H9 (cell line): ENCODE data around the gene FARP2. TPM values are rescaled to one million over a fixed set of nuclear protein-coding genes. Genes with fewer than 3 reads are reported as not detected.

Experiments used
- DNase-seq: peaks from one replicate; pipeline ENCODE4 v3.0.0-alpha.2; 2017
- H2AFZ ChIP-seq: one replicate; pipeline ENCODE4 v1.6.1; 2013; ENCODE audit warnings: mild to moderate bottlenecking, low read length, control low read depth, moderate library complexity
- H2AK5ac ChIP-seq: 2 replicates; pipeline ENCODE4 v1.6.1; 2013; ENCODE audit warnings: low read length, control low read depth, mixed read lengths; ENCODE audit not compliant: insufficient read length
- H2BK120ac ChIP-seq: one replicate; pipeline ENCODE4 v1.6.1; 2013; ENCODE audit warnings: low read depth, mild to moderate bottlenecking, low read length, control low read depth, inconsistent platforms; ENCODE audit not compliant: poor library complexity, severe bottlenecking
- H2BK12ac ChIP-seq: 2 replicates; pipeline ENCODE4 v1.6.1; 2013; ENCODE audit warnings: low read length, control low read depth, mixed read lengths, low read depth; ENCODE audit not compliant: insufficient read length
- H2BK15ac ChIP-seq: 2 replicates; pipeline ENCODE4 v1.6.1; 2013; ENCODE audit warnings: low read depth, low read length, control low read depth
- H2BK20ac ChIP-seq: one replicate; pipeline ENCODE4 v1.6.1; 2013; ENCODE audit warnings: low read depth, mild to moderate bottlenecking, low read length, control low read depth, inconsistent platforms; ENCODE audit not compliant: poor library complexity, severe bottlenecking
- H2BK5ac ChIP-seq: 2 replicates; pipeline ENCODE4 v1.6.1; 2013; ENCODE audit warnings: low read length, control low read depth, mixed read lengths; ENCODE audit not compliant: insufficient read length
- H3K14ac ChIP-seq: 2 replicates; pipeline ENCODE4 v1.6.1; 2013; ENCODE audit warnings: low read length, control low read depth; ENCODE audit not compliant: insufficient read depth
- H3K18ac ChIP-seq: 2 replicates; pipeline ENCODE4 v1.6.1; 2013; ENCODE audit warnings: low read depth, mild to moderate bottlenecking, mixed read lengths, low read length, control low read depth; ENCODE audit not compliant: insufficient read length
- H3K23ac ChIP-seq: 2 replicates; pipeline ENCODE4 v1.6.1; 2013; ENCODE audit warnings: low read length, control low read depth, mixed read lengths, low read depth; ENCODE audit not compliant: insufficient read length
- H3K23me2 ChIP-seq: 2 replicates; pipeline ENCODE4 v1.6.1; 2013; ENCODE audit warnings: low read depth, mild to moderate bottlenecking, mixed read lengths, low read length, control low read depth; ENCODE audit not compliant: insufficient read length, poor library complexity, severe bottlenecking
- H3K27ac ChIP-seq: 2 replicates; pipeline ENCODE4 v1.5.1; 2013; ENCODE audit warnings: low read length, control low read depth, mixed read lengths, low read depth; ENCODE audit not compliant: insufficient read length
- H3K27me3 ChIP-seq: 2 replicates; pipeline ENCODE4 v1.6.1; 2013; ENCODE audit warnings: low read length, control low read depth, inconsistent platforms; ENCODE audit not compliant: insufficient read depth
- H3K4ac ChIP-seq: 2 replicates; pipeline ENCODE4 v1.6.1; 2013; ENCODE audit warnings: low read depth, mild to moderate bottlenecking, control low read depth, inconsistent platforms, low read length, moderate library complexity
- H3K4me1 ChIP-seq: 2 replicates; pipeline ENCODE4 v1.6.1; 2013; ENCODE audit warnings: low read length, control low read depth, inconsistent platforms; ENCODE audit not compliant: insufficient read depth
- H3K4me2 ChIP-seq: 2 replicates; pipeline ENCODE4 v1.6.1; 2013; ENCODE audit warnings: low read length, control low read depth, mixed read lengths; ENCODE audit not compliant: insufficient read length, insufficient read depth
- H3K56ac ChIP-seq: 2 replicates; pipeline ENCODE4 v1.6.1; 2013; ENCODE audit warnings: low read depth, mild to moderate bottlenecking, mixed read lengths, low read length, control low read depth; ENCODE audit not compliant: insufficient read length
- H3K79me1 ChIP-seq: 2 replicates; pipeline ENCODE4 v1.6.1; 2013; ENCODE audit warnings: low read depth, mild to moderate bottlenecking, moderate library complexity, low read length, control low read depth, inconsistent platforms; ENCODE audit not compliant: insufficient read depth, poor library complexity, severe bottlenecking
- H3K79me2 ChIP-seq: 2 replicates; pipeline ENCODE4 v1.6.1; 2013; ENCODE audit warnings: low read length, control low read depth, inconsistent platforms; ENCODE audit not compliant: insufficient read depth
- H3K9ac ChIP-seq: 2 replicates; pipeline ENCODE4 v1.6.1; 2013; ENCODE audit warnings: low read length, control low read depth, mixed read lengths; ENCODE audit not compliant: insufficient read length; ENCODE audit errors: extremely low read depth
- H3K9me3 ChIP-seq: one replicate; pipeline ENCODE4 v1.6.1; 2013; ENCODE audit warnings: low read depth, low read length, inconsistent platforms; ENCODE audit not compliant: control insufficient read depth
- H3T11ph ChIP-seq: one replicate; pipeline ENCODE4 v1.6.1; 2013; ENCODE audit warnings: mild to moderate bottlenecking, low read length, control low read depth, inconsistent platforms
- H4K20me1 ChIP-seq: one replicate; pipeline ENCODE4 v1.6.1; 2013; ENCODE audit not compliant: control insufficient read depth, insufficient read length, insufficient read depth
- H4K5ac ChIP-seq: 2 replicates; pipeline ENCODE4 v1.6.1; 2013; ENCODE audit warnings: low read depth, mild to moderate bottlenecking, mixed read lengths, low read length, control low read depth; ENCODE audit not compliant: insufficient read length
- H4K8ac ChIP-seq: replicated peaks from 2 replicates; pipeline ENCODE4 v1.6.1; 2013; ENCODE audit warnings: low read length, control low read depth, mixed read lengths, low read depth; ENCODE audit not compliant: insufficient read length
- H4K91ac ChIP-seq: 2 replicates; pipeline ENCODE4 v1.6.1; 2013; ENCODE audit warnings: low read depth, mild to moderate bottlenecking, moderate library complexity, mixed read lengths, low read length, control low read depth; ENCODE audit not compliant: insufficient read length
- H3K27ac Mint-ChIP-seq, 3 experiments: 2 replicates in 2 of 3; 3 replicates in 1 of 3; pipeline ENCODE4 v1.8.0; 2020 to 2021; ENCODE audit warnings: mixed read lengths in 3 of 3, mild to moderate bottlenecking in 1 of 3, moderate library complexity in 1 of 3
- H3K27me3 Mint-ChIP-seq: 2 replicates; pipeline ENCODE4 v1.8.0; 2021; ENCODE audit warnings: low read depth, mild to moderate bottlenecking, moderate library complexity, mixed read lengths
- H3K36me3 Mint-ChIP-seq, 3 experiments: 2 replicates in 2 of 3; 3 replicates in 1 of 3; pipeline ENCODE4 v1.8.0; 2020 to 2021; ENCODE audit warnings: low read depth in 3 of 3, mixed read lengths in 3 of 3; ENCODE audit not compliant: insufficient read depth in 1 of 3
- H3K4me1 Mint-ChIP-seq, 2 experiments: 2 replicates each; pipeline ENCODE4 v1.8.0; 2020; ENCODE audit warnings: mixed read lengths in 2 of 2
- H3K4me3 Mint-ChIP-seq, 2 experiments: 2 replicates in 1 of 2; 3 replicates in 1 of 2; pipeline ENCODE4 v1.8.0; 2020 to 2021; ENCODE audit warnings: mild to moderate bottlenecking in 2 of 2, mixed read lengths in 2 of 2, moderate library complexity in 1 of 2
- H3K9me3 Mint-ChIP-seq, 2 experiments: 2 replicates in 1 of 2; 3 replicates in 1 of 2; pipeline ENCODE4 v1.8.0; 2020; ENCODE audit warnings: mild to moderate bottlenecking in 2 of 2, mixed read lengths in 2 of 2, moderate library complexity in 1 of 2
- WGBS: extraction: QIAGEN DNeasy Blood & Tissue Kit; methylation state at CpG from one replicate; pipeline ENCODE4 v1.1.7; 2013; ENCODE audit warnings: missing lambda C conversion rate, low lambda C conversion rate, mixed read lengths; ENCODE audit not compliant: insufficient read length; ENCODE audit errors: extremely low coverage; 5-methylcytosine and 5-hydroxymethylcytosine counted together
- total RNA-seq: library from RNA; stranded (reverse); gene quantifications from 2 replicates; pipeline ENCODE4 v1.2.1, GENCODE V29; 2021
- TF ChIP-seq, protein P1 (sequence below): fragments of 200-600 bp; sonication (generic); conservative IDR thresholded peaks from 3 replicates; pipeline ENCODE4 v1.8.0; 2021; ENCODE audit warnings: antibody characterized with exemption, mild to moderate bottlenecking

The FARP2 gene
- total RNA-seq, 1 experiment from 2014 or later = 33.9 TPM

DNA sequence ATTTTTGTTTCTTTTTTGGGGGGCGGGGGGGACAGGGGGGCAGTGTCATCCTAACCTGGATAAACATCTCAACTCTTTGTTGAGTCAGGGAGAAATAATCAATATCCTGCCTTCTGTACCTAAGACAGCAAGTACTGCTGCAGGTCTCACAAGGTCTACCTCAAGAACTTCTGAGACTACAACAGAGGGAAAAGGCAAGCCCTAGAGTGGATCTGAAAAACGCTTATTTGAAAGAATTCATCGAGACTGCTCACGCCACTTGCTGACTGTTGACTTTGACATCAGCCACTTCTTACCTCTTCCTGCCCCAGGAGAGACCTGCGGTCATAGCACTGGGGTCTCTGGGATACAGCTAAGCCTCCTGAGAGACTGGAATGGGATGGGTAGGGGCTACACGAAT lies 49.0 kb upstream of the FARP2 start:
- H2BK20ac ChIP-seq = no peak overlapping the region
- no peaks in the 10 kb centered on the region for H4K20me1 ChIP-seq
- H3K27ac Mint-ChIP-seq = no peak overlapping the region
- no peaks in the 10 kb centered on the region for H3K9me3 ChIP-seq
- no peak overlapping the region for H3K4ac ChIP-seq
- no peak overlapping the region for H3K9ac ChIP-seq
- H3K4me1 ChIP-seq = peaks cover 2% of the 10 kb centered on the region; the same call in 1 of the 2 replicates
- no peaks in the 10 kb centered on the region for H3K9me3 Mint-ChIP-seq
- H2AFZ ChIP-seq = no peak overlapping the region
- no CpG with 5 or more reads among the region's 6 CpGs for WGBS
- no peak overlapping the region for H2AK5ac ChIP-seq
- H3K27me3 Mint-ChIP-seq = no peaks in the 10 kb centered on the region
- H2BK12ac ChIP-seq = no peak overlapping the region
- H2BK15ac ChIP-seq = no peak overlapping the region
- no peak overlapping the region for H3K4me2 ChIP-seq
- no peak overlapping the region for H3K56ac ChIP-seq
- no peaks in the 10 kb centered on the region; a peak in 2 of 7 replicates for H3K36me3 Mint-ChIP-seq
- no peaks in the 10 kb centered on the region for H3K23me2 ChIP-seq
- H3K4me1 Mint-ChIP-seq = peaks cover 37 to 46% of the 10 kb centered on the region in 2 experiments
- H3K4me3 Mint-ChIP-seq = no peak overlapping the region
- peaks cover 9% of the 10 kb centered on the region for H3K79me1 ChIP-seq
- no peak overlapping the region for H4K91ac ChIP-seq
- H3K18ac ChIP-seq = no peak overlapping the region
- no peak overlapping the region for H3K23ac ChIP-seq
- no peak overlapping the region for H2BK5ac ChIP-seq
- no peaks in the 10 kb centered on the region for H3K27me3 ChIP-seq
- H3K79me2 ChIP-seq = peaks cover 66% of the 10 kb centered on the region; the same call in 1 of the 2 replicates
- no peak overlapping the region for H2BK120ac ChIP-seq
- H4K5ac ChIP-seq = no peak overlapping the region
- H3T11ph ChIP-seq = no peak overlapping the region
- H4K8ac ChIP-seq = no peak overlapping the region
- H3K27ac ChIP-seq = no peak overlapping the region
- TF ChIP-seq, protein P1, sequence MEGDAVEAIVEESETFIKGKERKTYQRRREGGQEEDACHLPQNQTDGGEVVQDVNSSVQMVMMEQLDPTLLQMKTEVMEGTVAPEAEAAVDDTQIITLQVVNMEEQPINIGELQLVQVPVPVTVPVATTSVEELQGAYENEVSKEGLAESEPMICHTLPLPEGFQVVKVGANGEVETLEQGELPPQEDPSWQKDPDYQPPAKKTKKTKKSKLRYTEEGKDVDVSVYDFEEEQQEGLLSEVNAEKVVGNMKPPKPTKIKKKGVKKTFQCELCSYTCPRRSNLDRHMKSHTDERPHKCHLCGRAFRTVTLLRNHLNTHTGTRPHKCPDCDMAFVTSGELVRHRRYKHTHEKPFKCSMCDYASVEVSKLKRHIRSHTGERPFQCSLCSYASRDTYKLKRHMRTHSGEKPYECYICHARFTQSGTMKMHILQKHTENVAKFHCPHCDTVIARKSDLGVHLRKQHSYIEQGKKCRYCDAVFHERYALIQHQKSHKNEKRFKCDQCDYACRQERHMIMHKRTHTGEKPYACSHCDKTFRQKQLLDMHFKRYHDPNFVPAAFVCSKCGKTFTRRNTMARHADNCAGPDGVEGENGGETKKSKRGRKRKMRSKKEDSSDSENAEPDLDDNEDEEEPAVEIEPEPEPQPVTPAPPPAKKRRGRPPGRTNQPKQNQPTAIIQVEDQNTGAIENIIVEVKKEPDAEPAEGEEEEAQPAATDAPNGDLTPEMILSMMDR = no peak
- no peak overlapping the region for H3K14ac ChIP-seq
- DNase-seq = no peak
